GM12874 (cell line): ENCODE results near the gene RANBP2.

ENCODE experiments used
- TF ChIP-seq, protein P1 (sequence below): IDR thresholded peaks from 2 replicates; pipeline ENCODE4 v1.5.1; 2011; ENCODE audit warnings: low read depth, mild to moderate bottlenecking, control low read depth, low read length, moderate library complexity; ENCODE audit not compliant: insufficient read depth

The RANBP2 gene

DNA sequence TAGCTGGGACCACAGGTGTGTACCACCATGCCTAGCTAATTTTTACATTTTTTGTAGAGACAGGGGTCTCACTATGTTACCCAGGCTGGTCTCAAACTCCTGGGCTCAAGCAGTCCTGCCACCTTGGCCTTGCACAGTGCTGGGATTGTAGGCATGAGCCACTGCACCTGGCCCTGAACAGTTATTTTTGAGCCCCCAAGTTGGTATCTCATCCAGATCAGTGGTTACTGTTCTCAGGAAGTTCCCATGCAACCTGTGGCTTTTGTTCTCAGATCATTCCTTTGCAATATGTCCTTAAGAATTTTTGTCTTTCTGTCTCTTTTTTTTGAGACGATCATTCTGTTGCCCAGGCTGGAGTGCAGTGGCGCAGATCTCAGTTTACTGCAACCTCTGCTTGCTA, 59.6 kb downstream of the RANBP2 start:
- TF ChIP-seq, protein P1, sequence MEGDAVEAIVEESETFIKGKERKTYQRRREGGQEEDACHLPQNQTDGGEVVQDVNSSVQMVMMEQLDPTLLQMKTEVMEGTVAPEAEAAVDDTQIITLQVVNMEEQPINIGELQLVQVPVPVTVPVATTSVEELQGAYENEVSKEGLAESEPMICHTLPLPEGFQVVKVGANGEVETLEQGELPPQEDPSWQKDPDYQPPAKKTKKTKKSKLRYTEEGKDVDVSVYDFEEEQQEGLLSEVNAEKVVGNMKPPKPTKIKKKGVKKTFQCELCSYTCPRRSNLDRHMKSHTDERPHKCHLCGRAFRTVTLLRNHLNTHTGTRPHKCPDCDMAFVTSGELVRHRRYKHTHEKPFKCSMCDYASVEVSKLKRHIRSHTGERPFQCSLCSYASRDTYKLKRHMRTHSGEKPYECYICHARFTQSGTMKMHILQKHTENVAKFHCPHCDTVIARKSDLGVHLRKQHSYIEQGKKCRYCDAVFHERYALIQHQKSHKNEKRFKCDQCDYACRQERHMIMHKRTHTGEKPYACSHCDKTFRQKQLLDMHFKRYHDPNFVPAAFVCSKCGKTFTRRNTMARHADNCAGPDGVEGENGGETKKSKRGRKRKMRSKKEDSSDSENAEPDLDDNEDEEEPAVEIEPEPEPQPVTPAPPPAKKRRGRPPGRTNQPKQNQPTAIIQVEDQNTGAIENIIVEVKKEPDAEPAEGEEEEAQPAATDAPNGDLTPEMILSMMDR = no peak

DNA sequence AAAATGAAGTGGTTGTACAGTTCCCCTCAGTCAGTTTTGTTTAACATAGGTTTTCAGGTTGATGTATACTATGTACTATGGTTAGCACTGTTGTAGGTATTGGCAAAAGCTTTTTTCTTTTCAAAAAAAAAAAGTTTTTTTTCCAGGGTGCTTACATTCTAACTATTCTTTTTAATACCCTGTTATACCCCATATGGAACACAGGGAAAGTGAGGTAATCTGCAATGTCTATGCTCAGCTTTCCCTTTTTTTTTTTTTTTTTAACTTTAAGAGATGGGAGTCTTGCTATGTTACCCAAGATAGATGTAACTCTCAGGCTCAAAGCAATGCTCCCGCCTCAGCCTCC, 66.7 kb downstream of the RANBP2 start:
- TF ChIP-seq, protein P1 = no peak

DNA sequence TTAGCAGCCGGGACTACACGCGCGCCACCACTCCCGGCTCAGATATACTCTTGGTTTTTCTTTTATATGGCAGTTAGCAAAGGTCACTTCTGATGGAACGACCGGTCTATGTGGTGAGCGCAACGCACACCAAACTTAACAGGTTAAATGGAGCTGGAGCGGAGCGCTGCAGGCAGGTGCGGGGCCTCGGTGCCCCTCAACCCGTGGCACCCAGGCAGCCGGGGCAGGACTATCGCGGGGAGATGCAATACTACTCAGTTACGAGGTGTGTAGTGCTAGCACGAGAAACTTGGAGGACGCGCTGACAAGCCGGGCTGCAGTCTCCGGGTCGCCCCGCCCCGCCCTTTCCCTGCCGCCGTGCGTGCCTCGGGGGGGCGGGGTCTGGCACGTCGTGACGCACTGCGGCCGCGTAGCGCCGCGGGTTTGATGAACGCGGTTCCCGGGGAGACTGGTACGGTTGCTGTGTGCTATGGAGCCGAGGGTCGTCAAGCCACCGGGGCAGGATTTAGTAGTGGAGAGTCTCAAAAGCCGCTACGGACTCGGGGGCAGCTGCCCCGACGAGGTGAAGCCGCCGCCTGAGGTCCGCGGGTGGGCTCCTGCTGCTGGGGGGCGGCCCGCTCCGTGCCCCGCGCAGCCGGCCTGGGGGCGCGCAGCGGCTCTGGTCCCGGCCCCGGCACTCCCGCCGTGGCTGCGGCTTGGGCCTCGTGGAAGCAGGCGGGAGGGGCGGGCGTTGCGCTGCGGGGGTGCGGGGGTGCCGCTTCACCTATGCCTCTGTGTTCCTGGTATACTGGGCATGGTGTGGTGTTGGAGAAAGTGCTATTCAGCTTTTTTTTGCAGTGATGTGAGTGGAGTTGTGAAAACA, 67.3 kb downstream of the RANBP2 start, which contains the start of gene CCDC138:
Gene CCDC138 (plus strand): TSS at position 418 of the 862 bp plus-strand sequence. CDS start 52 bp downstream, at position 470.
- TF ChIP-seq, protein P1 = no peak

DNA sequence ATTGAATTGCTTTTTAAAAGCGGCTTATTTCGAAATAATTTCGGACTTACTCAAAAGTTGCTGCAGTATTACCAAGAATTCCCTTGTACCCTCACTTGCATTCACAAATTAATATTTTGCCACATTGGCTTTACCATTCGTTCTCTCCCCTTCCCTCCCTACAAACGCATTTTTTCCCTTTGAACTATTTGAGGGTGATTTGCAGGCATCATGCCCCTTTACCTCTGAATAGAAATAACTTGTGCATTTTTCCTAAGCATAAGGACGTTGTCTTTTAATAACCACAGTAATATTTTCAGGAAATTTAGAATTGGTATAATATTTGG, 67.9 kb downstream of the RANBP2 start:
- TF ChIP-seq, protein P1 = no peak

DNA sequence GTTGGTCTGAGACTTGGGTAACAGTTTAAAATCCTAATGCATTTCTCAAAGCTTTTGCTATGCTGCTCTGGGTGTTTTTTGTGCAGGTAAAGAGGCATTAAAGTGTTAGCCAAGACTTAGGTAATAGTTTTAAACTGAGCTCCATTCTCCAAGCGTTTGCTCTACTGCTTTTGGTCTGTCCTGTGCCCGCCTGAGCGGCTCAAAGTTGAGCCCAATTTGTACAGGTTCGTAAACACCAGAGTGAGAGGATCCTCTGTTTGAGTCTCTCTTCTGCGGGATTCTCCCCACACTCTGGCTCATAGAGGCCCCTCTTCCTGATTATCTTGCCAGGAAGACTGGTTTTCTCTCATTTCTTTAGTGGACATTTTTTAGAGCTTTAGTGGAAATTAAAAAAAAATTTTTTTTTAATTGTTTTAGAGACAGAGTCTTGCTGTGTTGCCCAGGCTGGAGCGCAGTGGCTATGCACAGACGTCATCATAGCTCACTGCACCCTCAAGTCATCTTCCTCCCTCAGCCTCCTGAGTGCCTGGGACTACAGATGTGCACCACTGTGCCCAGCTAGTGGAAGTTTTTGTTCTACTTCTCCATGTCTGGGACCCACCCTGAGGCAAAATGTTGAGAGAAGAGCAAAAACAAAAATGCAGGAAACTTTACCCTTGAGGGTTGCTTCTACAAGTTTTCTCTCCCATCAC, 83.9 kb downstream of the RANBP2 start:
- TF ChIP-seq, protein P1 = no peak

DNA sequence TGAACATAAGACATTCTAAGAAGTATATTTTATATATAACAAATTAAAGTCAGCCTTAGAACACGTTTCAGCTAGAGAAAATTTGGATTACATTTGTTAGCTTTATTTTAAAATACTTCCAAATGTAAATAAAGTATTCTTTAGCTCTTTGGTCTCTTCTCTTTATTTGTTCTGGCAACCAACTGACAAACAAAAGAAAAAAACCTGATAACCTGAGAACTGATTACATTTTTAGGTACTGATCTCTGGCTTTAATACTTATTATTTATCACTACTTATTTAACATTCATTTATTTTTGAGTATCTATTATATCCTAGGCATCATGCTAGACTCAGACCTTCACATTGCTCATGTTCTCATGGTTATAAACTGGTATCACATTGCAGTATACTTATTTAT, 85.8 kb downstream of the RANBP2 start:
- TF ChIP-seq, protein P1 = no peak

DNA sequence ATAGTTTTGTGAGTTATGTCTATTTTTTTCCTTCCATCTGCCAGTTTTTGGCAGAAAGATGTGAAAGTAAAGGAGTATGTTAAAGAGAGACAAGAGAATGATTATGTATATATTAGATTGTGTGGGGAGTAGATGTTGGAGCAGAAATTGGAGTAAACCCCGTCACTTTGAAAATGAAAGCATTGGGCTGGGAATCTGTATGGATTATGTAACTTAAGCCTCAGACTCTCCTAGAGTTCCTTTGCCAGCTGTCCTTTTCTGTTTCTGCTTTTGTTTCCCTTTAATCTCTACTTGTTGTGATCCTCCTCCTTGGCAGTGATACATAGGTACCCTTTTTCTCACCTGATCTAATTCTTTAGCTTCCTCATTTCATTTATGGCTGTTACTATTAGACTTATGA, 86.5 kb downstream of the RANBP2 start:
- TF ChIP-seq, protein P1 = no peak
